ENCODE data around the gene RILPL1. TPM values are rescaled to one million over a fixed set of nuclear protein-coding genes. Genes with fewer than 3 reads are reported as not detected.
"Not testable (repeated sequence)": the region's sequence is repeated elsewhere in the genome, so short reads cannot be mapped to it uniquely, and the experiment has no call there.

The RILPL1 gene, protein sequence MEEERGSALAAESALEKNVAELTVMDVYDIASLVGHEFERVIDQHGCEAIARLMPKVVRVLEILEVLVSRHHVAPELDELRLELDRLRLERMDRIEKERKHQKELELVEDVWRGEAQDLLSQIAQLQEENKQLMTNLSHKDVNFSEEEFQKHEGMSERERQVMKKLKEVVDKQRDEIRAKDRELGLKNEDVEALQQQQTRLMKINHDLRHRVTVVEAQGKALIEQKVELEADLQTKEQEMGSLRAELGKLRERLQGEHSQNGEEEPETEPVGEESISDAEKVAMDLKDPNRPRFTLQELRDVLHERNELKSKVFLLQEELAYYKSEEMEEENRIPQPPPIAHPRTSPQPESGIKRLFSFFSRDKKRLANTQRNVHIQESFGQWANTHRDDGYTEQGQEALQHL
- 1 to 10 TPM; 1.8 to 2.0 TPM for total RNA-seq

GRCh38 chr12:123533672-123534643 lies at the start of gene RILPL1:
RILPL1 (minus strand) TSS chr12:123533719; CDS start chr12:123533482, 237 bp downstream.
- Mint-ChIP-seq H3K4me1 (peaks cover 23% of the 10 kb centered on the region), H3K27ac (no peak within 1 kb of the TSS), H3K36me3 (ENCODE audit: low read depth) (no peaks in the 10 kb centered on the region), H3K4me3 (peak within 1 kb of the TSS; percentile 78), H3K9me3 (no peaks in the 10 kb centered on the region), H3K27me3 (peaks cover 13% of the 10 kb centered on the region)
- POLR2A ChIA-PET: interaction anchor here (1.3 to 1.7 kb wide), 2 partner anchors 26 to 68 kb away, joined by 4 to 5 read pairs; partner anchors contain the start of gene DDX55
- CTCF ChIA-PET: no interaction called here
- DNase-seq: peak; percentile 43

DNA sequence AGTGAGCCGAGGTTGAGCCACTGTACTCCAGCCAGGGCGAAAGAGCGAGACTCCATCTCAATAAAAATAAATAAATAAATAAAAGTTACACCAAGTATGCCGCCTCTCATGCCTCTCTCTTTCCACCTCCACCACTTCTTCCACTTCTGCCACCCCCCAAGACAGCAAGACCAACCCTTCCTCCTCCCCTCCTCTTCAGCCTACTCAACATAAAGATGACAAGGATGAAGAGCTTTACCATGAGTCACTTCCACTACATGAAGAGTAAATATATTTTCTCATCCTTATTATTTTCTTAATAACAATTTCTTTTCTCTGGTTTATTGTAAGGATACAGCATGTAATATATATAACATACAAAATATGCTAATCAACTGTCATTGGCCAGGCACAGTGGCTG lies 47.3 kb upstream of the RILPL1 start:
- Mint-ChIP-seq H3K4me1 (peaks cover 24% of the 10 kb centered on the region), H3K27me3 (no peaks in the 10 kb centered on the region), H3K9me3 (no peaks in the 10 kb centered on the region), H3K4me3 (no peak overlapping the region), H3K27ac (no peak overlapping the region), H3K36me3 (ENCODE audit: low read depth) (peaks cover 10% of the 10 kb centered on the region)
- ChIA-PET POLR2A (no interaction called here), CTCF (interaction anchor here (1.5 kb wide), 1 partner anchor 261 kb away, joined by 5 read pairs; no protein-coding TSS in a partner anchor)
- DNase-seq: no peak

GRCh38 chr12:123578829-123579228 lies 45.3 kb upstream of the RILPL1 start:
- H3K4me3 Mint-ChIP-seq; H3K27ac Mint-ChIP-seq; H3K36me3 Mint-ChIP-seq (ENCODE audit: low read depth); H3K27me3 Mint-ChIP-seq; DNase-seq; H3K9me3 Mint-ChIP-seq: not testable (repeated sequence)
- peaks cover 16% of the 10 kb centered on the region for H3K4me1 Mint-ChIP-seq
- POLR2A ChIA-PET: interaction anchor here (1.1 kb wide), 1 partner anchor 314 kb away, joined by 3 read pairs; no protein-coding TSS in a partner anchor
- CTCF ChIA-PET: interaction anchor here (0.7 to 1.8 kb wide), 3 partner anchors 119 to 223 kb away, joined by 3 to 5 read pairs (median 4); partner anchors contain the start of gene KMT5A

DNA sequence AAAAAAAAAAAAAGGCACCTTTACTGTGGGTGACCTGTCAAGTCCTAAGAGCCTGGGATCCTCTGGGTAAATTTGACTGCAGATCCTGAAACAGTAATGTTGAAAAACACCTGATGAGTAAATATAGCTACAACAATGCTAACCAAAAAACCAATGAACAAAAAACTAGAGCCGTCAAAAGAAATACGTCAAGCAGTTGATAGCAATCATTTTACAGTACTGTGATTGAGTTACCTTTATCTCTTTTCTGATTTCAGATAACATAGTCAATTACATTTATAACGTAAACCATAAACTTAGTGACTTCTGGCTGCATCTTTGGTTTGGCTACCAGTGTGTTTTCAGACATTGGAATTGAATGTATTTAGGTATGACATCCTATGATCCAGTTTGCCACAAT lies 44.7 kb upstream of the RILPL1 start:
- H3K36me3 Mint-ChIP-seq (ENCODE audit: low read depth): peaks cover 2% of the 10 kb centered on the region
- H3K27ac Mint-ChIP-seq: no peak overlapping the region
- H3K4me3 Mint-ChIP-seq: no peak overlapping the region
- no peak for DNase-seq
- peaks cover 4% of the 10 kb centered on the region for H3K27me3 Mint-ChIP-seq
- H3K4me1 Mint-ChIP-seq: peaks cover 15% of the 10 kb centered on the region
- POLR2A ChIA-PET: no interaction called here
- H3K9me3 Mint-ChIP-seq: no peaks in the 10 kb centered on the region
- CTCF ChIA-PET: interaction anchor here (0.7 to 1.8 kb wide), 2 partner anchors 195 to 222 kb away, joined by 4 to 5 read pairs; partner anchors contain the start of gene KMT5A

GRCh38 chr12:123576611-123577010 lies 43.1 kb upstream of the RILPL1 start:
- POLR2A ChIA-PET: interaction anchor here (0.6 kb wide), 1 partner anchor 34 kb away, joined by 3 read pairs; no protein-coding TSS in a partner anchor
- no peak for DNase-seq
- no peak overlapping the region for H3K4me3 Mint-ChIP-seq
- H3K27ac Mint-ChIP-seq: no peak overlapping the region
- peaks cover 3% of the 10 kb centered on the region for H3K4me1 Mint-ChIP-seq
- CTCF ChIA-PET: no interaction called here
- peaks cover 9% of the 10 kb centered on the region for H3K27me3 Mint-ChIP-seq
- no peaks in the 10 kb centered on the region for H3K9me3 Mint-ChIP-seq
- H3K36me3 Mint-ChIP-seq (ENCODE audit: low read depth): peaks cover 2% of the 10 kb centered on the region

DNA sequence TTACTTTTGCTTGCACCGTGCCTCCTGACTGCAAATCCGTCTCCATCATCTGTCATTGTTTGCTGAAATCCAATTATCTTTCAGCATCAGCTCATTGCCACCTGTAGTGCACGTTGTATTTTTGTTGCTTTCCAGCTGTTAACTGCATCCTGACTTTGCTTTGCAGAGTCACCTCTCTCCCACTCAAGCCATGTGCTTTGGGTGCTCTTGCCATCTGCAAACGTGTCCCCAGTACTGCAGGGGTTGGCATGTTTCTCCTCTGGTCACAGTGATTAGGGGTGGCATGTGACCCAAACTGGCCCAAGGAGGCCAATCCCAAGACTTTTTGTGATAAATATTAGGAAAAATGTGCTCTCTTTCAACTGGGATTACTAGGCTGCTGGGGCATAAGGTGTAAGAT lies 40.4 kb upstream of the RILPL1 start:
- no peak for DNase-seq
- Mint-ChIP-seq H3K27me3 (peaks cover 21% of the 10 kb centered on the region), H3K36me3 (ENCODE audit: low read depth) (peaks cover 2% of the 10 kb centered on the region), H3K9me3 (no peaks in the 10 kb centered on the region), H3K4me3 (no peak overlapping the region), H3K4me1 (peaks cover 8% of the 10 kb centered on the region), H3K27ac (no peak overlapping the region)
- ChIA-PET POLR2A (no interaction called here), CTCF (interaction anchor here (1.9 kb wide), 1 partner anchor 8 kb away, joined by 6 read pairs; no protein-coding TSS in a partner anchor)

- peaks cover 2% of the 10 kb centered on the region for H3K36me3 Mint-ChIP-seq (ENCODE audit: low read depth)
- H3K9me3 Mint-ChIP-seq: no peaks in the 10 kb centered on the region
- peaks cover 21% of the 10 kb centered on the region for H3K27me3 Mint-ChIP-seq
- H3K4me3 Mint-ChIP-seq: no peak overlapping the region
- no peak for DNase-seq
- H3K27ac Mint-ChIP-seq: no peak overlapping the region
- ChIA-PET POLR2A (no interaction called here), CTCF (interaction anchor here (1.4 to 1.9 kb wide), 2 partner anchors 9 to 11 kb away, joined by 6 to 7 read pairs; no protein-coding TSS in a partner anchor)
- peaks cover 8% of the 10 kb centered on the region for H3K4me1 Mint-ChIP-seq
Observed at GRCh38 chr12:123572391-123572790, 38.9 kb upstream of the RILPL1 start.

GRCh38 chr12:123571343-123571813 lies 37.9 kb upstream of the RILPL1 start:
- DNase-seq: no peak
- Mint-ChIP-seq H3K4me1 (peaks cover 8% of the 10 kb centered on the region), H3K36me3 (ENCODE audit: low read depth) (no peaks in the 10 kb centered on the region), H3K27me3 (peaks cover 21% of the 10 kb centered on the region), H3K4me3 (no peak overlapping the region), H3K27ac (no peak overlapping the region), H3K9me3 (no peaks in the 10 kb centered on the region)
- ChIA-PET POLR2A (no interaction called here), CTCF (interaction anchor here (0.9 kb wide), 1 partner anchor 10 kb away, joined by 5 read pairs; no protein-coding TSS in a partner anchor)

DNA sequence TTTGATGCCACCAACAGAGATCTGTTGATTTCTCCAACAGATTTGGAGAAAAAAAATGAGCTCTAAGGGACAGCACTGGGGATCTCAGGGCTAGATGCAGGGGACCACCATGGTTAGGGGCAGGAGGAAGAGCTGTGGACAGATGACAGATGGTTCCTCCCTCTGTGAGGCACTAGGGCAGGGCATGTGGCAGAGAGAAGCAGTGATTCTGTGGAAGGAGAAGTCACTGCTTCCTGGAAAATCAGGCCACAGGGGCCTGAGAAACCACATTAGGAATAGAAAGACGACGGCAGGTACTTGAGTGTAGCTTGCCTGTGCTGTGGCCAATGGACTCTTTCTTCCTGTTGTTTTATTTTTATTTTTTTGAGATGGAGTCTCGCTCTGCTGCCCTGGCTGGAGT lies 25.9 kb upstream of the RILPL1 start:
- peaks cover 8% of the 10 kb centered on the region for H3K4me1 Mint-ChIP-seq
- POLR2A ChIA-PET: interaction anchor here (1.5 kb wide), 1 partner anchor 27 kb away, joined by 4 read pairs; the partner anchor contains the start of gene RILPL1
- no peak overlapping the region for H3K4me3 Mint-ChIP-seq
- CTCF ChIA-PET: interaction anchor here (1.5 kb wide), 1 partner anchor 23 kb away, joined by 5 read pairs; no protein-coding TSS in a partner anchor
- no peak overlapping the region for H3K27ac Mint-ChIP-seq
- no peak for DNase-seq
- no peaks in the 10 kb centered on the region for H3K9me3 Mint-ChIP-seq
- H3K27me3 Mint-ChIP-seq: peaks cover 8% of the 10 kb centered on the region
- no peaks in the 10 kb centered on the region for H3K36me3 Mint-ChIP-seq (ENCODE audit: low read depth)

GRCh38 chr12:123558487-123558886 lies 25.0 kb upstream of the RILPL1 start:
- H3K27me3 Mint-ChIP-seq; H3K27ac Mint-ChIP-seq; DNase-seq; CTCF ChIA-PET; POLR2A ChIA-PET; H3K36me3 Mint-ChIP-seq (ENCODE audit: low read depth); H3K4me1 Mint-ChIP-seq; H3K4me3 Mint-ChIP-seq; H3K9me3 Mint-ChIP-seq: not testable (repeated sequence)

- H3K4me3 Mint-ChIP-seq; H3K36me3 Mint-ChIP-seq (ENCODE audit: low read depth); DNase-seq; CTCF ChIA-PET; H3K4me1 Mint-ChIP-seq; H3K9me3 Mint-ChIP-seq; H3K27ac Mint-ChIP-seq; POLR2A ChIA-PET; H3K27me3 Mint-ChIP-seq: not testable (repeated sequence)
Observed at GRCh38 chr12:123554843-123555242, 21.3 kb upstream of the RILPL1 start.

DNA sequence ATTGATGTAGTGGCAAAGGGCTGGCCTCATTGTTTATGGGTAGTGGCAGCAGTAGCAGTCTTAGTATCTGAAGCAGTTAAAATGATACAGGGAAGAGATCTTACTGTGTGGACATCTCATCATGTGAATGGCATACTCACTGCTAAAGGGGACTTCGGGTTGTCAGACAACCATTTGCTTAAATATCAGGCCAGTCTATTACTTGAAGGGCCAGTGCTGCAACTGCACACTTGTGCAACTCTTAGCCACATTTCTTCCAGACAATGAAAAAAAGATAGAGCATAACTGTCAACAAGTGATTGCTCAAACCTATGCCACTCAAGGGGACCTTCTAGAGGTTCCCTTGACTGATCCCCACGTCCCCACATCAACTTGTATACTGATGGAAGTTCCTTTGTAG lies 20.6 kb upstream of the RILPL1 start:
- H3K4me3 Mint-ChIP-seq; POLR2A ChIA-PET; H3K4me1 Mint-ChIP-seq; CTCF ChIA-PET; DNase-seq; H3K36me3 Mint-ChIP-seq (ENCODE audit: low read depth); H3K9me3 Mint-ChIP-seq; H3K27me3 Mint-ChIP-seq; H3K27ac Mint-ChIP-seq: not testable (repeated sequence)

DNA sequence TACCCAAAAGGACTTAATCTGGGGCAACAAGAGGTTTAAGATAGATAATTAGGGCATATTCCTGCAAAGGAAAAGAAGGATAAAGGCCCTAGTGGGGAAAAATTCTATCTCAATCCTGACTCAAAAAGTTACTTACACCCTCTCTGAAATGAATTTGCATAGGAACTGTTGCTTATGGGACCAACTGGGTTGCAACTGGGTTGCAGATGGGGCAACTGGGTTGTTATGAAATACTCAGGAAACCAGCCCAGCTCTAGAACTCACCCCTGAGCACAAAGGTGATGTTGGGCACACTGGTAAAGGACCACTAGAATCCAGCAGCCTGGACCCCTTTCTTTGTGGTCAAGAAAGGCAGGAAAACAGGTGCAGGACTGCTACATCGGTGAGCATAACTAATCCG lies 17.2 kb upstream of the RILPL1 start:
- CTCF ChIA-PET: no interaction called here
- H3K27ac Mint-ChIP-seq: no peak overlapping the region
- H3K4me1 Mint-ChIP-seq: no peaks in the 10 kb centered on the region
- POLR2A ChIA-PET: no interaction called here
- no peaks in the 10 kb centered on the region for H3K9me3 Mint-ChIP-seq
- H3K36me3 Mint-ChIP-seq (ENCODE audit: low read depth): no peaks in the 10 kb centered on the region
- DNase-seq: no peak
- H3K4me3 Mint-ChIP-seq: no peak overlapping the region
- H3K27me3 Mint-ChIP-seq: peaks cover 18% of the 10 kb centered on the region

Measured in activated CD4-positive, alpha-beta memory T cell treated with anti-CD3 and anti-CD28 coated beads, Interleukin-2, amount 10 ng/mL, durations not matched to agents 7 days and 5 days (primary cell).